Activated CD4-positive, CD25-positive, alpha-beta regulatory T cell treated with anti-CD3 and anti-CD28 coated beads, Interleukin-2, amount 50 U/mL, for 24 hours (primary cell): Measurements from ENCODE around the gene CUX1.
"Not testable (repeated sequence)": the region's sequence is repeated elsewhere in the genome, so short reads cannot be mapped to it uniquely, and the experiment has no call there.

Experiments
- ATAC-seq, 2 donors: fragments of 150-1000 bp; cut with Tn5 transposase; one replicate each; pipeline ENCODE4 v1.10.0; 2021; ENCODE audit warnings: mild to moderate bottlenecking in 1 of 2, moderate library complexity in 1 of 2

The CUX1 gene

DNA sequence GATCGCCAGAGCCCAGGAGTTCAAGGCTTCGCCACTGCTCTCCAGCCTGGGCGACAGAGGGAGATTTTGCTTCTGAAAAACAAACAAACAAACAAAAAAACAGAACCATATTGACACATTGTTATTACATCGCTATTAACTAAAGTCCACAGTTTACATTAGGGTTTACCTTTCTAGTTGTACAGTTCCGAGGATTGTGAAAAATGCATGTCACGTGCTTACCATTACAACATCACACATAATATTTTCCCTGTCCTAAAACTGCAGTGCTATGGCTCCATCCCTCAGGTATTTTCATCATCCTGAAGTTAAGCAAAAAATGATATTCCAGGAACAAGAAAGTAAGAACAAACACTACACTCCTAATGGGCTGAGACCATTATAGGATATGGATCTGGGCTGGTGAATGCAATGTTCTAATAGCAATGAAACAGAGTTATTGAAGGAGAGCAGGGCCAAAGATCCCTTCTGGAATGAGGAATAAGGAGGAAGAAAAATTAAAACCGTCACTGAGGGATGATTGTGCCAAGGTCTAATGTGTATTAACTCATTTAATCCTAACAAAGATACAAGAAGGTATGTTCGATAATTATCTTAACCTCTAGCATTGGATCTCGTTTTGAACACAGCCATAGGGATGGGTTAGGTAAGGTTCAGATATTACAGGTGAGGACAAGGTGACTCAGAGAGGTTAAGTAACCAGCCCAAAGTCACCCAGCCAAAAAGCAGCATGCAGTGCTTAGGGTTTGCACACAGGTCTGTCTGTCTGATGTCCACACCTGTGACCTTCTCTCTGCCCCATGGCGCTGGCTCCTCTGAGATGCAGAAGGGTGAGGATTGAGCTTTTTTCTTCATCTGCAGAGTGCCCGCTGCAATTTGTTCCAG lies 14.0 kb upstream of the CUX1 start:
- no peak for ATAC-seq

GRCh38 chr7:101804088-101804963 lies 13.1 kb upstream of the CUX1 start:
- ATAC-seq: no peak

DNA sequence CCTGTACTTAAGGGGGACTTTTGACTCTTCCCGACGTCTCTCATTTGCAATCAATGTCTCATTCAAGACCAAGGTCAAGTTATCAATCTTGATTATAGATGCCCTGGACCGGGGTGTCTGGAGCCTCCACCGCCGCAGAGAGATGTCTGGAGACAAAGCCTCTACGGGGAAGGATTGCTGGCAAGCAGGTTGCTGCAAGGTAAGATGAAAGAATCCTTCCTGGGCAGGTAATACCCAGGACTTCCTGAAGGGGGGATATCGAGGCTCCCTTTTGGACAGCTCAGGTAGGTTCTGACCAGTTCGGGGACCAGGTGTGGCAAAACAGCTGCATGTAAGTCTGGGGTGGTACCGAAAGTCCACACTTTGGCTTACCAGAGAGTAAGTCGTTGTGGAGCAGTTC lies 12.5 kb upstream of the CUX1 start:
- no peak for ATAC-seq

- no peak for ATAC-seq
Observed at GRCh38 chr7:101812595-101812994, 4.8 kb upstream of the CUX1 start.

DNA sequence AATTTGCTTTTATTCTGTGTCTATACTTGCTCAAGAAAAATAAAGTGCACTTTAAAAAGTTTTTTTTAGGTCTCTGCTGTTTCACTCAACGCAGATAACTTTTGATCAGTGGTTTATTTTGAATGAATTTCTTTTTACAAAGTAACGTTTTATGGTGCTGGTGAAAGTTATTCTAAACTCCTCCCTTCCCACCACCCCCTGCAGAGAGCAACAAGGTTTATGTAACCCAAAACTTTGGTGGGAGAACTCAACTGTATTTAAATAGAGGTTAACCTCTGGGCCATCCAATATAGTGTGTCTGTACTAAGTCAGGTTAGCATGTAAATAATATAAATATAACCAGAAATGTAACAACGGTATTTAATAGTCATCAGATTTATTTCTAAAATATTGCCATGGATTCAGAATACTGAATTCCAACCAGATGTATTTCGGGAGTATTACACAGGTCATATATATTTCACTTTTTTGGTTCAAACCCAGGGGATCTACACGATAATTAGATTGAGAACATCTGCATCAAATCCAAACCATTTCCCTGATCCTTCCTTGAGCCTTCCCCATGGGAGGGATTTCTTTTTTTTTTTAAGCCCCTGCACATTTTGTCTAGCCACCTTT lies 3.9 kb upstream of the CUX1 start:
- no peak for ATAC-seq

DNA sequence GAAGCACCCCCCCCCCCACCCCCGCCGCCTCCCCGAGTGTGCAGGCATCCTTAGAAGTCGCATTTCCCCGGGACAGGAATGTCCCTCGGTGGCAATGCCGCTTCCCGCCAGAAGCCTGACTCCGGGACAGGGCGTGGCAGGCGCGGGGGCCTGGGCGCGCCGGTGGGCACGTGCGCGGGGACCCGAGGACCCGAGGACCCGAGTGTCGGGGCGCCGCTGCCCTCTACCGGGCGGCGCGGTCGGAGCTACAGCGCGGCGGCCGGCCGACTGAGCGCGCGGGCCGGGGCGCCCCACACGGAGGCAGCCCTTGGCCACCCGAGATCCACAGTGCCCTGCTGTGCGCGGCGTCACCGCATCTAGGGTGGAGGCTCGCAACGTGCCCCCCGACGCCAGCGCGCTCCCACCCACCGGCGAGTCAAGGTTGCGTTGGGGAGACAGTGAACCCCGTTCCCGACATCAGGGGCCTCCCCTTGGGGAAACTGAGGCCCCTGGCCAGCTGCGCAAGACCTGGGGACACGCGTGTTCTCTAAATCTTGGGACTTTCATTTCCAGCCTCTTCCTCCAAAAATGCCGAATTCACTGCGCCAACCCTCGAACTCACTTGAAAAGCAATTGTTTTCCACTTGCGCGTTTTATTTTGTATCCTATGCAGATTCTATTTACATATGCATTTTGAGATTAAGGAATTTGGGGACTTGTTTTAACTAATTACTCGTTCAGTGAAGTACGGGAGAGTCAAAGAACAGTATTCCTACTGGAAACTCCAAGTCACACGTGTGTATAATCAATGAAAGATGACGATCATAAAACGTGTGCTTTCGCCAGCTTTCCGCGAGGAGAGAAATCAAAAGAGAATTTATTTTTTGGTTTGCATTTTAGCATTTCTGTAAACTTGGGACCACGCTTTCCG lies 3.1 kb upstream of the CUX1 start:
- peak; percentile 59 for ATAC-seq

GRCh38 chr7:101814991-101815825 lies 2.2 kb upstream of the CUX1 start:
- peak; percentile 30 to 33 for ATAC-seq

- ATAC-seq: peak; percentile 81 to 84
Observed at GRCh38 chr7:101815826-101816594, 1.4 kb upstream of the CUX1 start.

DNA sequence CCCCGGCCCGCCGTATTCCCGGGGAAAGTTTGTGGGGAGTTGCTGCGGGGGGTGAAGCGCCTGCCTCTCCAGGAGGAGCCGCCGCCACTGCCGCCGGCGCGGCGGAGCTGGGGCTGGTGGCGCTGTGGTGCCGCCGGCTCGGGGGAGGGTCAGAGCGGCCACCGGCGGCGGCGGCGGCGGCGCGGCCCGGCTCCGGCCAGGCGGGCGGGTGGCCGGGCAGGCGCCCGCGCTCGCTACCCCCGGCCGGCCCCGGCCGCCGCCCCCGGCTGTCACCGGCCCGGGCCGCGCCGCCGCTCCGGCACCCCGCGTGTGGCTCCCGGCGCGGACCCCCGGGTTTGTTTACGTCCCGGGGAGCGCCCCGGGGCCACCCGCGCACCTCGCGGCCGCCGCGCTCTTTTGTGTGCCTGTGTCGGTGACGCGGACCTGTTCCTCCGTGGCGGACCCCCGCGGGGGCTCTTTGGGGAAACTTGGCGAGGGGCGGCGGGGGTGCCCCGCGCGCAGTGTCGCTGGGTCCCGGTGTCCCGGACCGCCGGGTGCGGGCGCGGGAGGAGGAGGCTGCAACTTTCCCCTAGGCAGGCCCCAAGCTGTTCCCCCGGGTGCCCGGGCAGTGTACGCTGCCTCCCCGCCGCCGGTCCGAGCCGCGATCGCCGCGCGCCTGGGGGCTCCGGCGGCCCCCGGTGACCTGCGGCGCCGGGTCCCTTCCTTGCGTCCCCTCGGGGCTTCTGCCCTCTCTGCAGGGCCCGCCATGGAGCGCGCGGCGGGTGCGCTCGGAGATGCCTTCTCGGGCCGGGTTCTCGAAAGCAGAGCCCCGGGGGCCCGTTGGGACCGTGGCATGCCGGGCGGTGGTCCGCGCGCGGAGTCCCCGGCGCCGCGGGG lies 593 bp upstream of the CUX1 start:
- no peak for ATAC-seq

- ATAC-seq: no peak
Observed at GRCh38 chr7:101818287-101819071, 1.1 kb downstream of the CUX1 start.

GRCh38 chr7:101819183-101819582 lies 1.8 kb downstream of the CUX1 start:
- no peak for ATAC-seq

- ATAC-seq: no peak
Observed at GRCh38 chr7:101819913-101820522, 2.6 kb downstream of the CUX1 start.

- no peak for ATAC-seq
Observed at GRCh38 chr7:101820703-101821102, 3.3 kb downstream of the CUX1 start.

DNA sequence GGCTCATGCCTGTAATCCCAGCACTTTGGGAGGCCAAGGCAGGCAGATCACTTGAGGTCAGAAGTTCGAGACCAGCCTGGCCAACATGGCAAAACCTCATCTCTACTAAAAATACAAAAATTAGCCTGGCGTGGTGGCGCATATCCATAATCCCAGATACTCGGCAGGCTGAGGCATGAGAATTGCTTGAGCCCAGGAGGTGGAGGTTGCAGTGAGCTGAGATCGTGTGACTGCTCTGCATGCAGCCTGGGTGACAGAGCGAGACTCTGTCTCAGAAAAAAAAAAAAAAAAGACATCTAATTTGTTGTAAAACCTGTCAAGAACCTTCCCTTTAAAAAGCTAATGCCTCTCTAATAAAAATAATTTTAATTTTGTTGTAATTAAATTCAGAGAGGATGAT lies 5.2 kb downstream of the CUX1 start:
- not testable (repeated sequence) for ATAC-seq

- no peak for ATAC-seq
Observed at GRCh38 chr7:101823096-101823495, 5.7 kb downstream of the CUX1 start.

DNA sequence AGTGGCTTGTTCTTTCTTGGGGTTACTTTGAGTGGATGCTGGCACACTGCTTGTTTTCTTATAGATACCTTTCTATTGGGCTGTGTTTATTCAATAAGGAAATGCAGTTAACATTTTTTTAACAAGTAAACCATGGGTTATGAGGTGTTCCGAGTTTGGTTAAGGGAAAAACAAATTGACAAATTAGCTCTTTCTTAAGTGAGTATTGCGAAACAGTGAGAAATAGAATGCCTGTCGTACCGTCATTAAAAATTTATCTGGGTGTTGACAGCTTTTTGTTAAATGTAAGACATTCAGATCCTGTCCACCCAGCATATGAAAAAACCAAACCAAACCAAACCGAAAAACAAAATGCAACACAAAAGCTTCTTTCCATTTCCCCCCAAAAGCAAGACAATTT lies 6.2 kb downstream of the CUX1 start:
- ATAC-seq: no peak

- no peak for ATAC-seq
Observed at GRCh38 chr7:101824440-101824839, 7.0 kb downstream of the CUX1 start.
